ENCODE results near the gene SERPINA3. TPM values are rescaled to one million over a fixed set of nuclear protein-coding genes. Genes with fewer than 3 reads are reported as not detected.

Gene SERPINA3
- total RNA-seq, 4 donors from 2014 or later: 71.8 to 284 (median 255) TPM

DNA sequence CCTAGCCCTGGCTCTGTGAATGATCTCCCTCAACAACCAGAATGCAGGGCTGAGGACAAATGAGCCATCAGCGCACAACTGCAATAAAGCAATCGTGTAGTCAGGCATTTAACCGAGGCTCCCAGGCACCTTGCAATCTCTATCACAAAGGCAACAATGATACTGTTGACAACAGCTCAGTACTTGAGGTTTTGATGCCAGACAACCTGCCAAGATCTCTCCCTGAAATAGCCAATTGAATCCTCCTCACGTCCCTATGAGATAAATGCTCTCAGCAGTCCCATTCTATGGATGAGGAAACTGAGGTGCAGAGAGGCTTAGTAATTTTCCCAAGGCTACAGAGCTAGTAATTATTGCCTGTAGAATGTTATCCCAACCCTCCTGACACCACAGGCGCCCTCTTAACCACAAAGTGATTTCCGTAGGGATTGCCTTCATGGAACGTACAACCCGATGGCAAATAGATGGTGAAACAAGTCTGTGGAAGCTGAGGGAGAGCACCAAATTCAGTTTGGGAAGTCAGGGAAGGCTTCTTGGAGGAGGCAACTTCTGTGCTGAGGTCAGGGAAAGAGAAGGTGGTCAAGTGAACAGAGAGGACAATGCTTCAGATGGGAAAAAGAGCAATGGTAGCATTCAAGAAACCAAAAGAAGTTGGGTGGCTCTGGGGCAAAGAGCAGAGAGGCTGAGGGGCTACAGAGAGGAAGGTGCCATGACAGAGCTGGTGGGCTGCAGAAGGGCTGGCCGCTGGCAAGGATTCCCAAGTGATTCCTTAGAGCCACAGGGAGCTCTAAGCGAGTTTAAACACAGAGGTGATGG lies 12.6 kb downstream of the SERPINA3 start:
- Histone ChIP-seq H3K27ac (replicated peaks in 1 of 4) (no peak overlapping the region), H3K27me3 (peaks cover 0 to 17% (median 0%) of the 10 kb centered on the region in 4 donors), H3K36me3 (peaks cover 0 to 10% (median 0%) of the 10 kb centered on the region in 4 donors), H3K9me3 (peaks cover 0 to 7% (median 0%) of the 10 kb centered on the region in 4 donors), H3K4me3 (no peak overlapping the region), H3K4me1 (no peaks in the 10 kb centered on the region)
- WGBS: 86% methylated on average over 10 of the region's 10 CpGs
- no peak for TF ChIP-seq POLR2A (IDR thresholded peaks at IDR 0.05; ENCODE audit: low read depth)
- TF ChIP-seq EP300 (IDR thresholded peaks at IDR 0.05): no peak
- no peak for TF ChIP-seq POLR2AphosphoS5 (IDR thresholded peaks at IDR 0.05)
- TF ChIP-seq, protein P1, sequence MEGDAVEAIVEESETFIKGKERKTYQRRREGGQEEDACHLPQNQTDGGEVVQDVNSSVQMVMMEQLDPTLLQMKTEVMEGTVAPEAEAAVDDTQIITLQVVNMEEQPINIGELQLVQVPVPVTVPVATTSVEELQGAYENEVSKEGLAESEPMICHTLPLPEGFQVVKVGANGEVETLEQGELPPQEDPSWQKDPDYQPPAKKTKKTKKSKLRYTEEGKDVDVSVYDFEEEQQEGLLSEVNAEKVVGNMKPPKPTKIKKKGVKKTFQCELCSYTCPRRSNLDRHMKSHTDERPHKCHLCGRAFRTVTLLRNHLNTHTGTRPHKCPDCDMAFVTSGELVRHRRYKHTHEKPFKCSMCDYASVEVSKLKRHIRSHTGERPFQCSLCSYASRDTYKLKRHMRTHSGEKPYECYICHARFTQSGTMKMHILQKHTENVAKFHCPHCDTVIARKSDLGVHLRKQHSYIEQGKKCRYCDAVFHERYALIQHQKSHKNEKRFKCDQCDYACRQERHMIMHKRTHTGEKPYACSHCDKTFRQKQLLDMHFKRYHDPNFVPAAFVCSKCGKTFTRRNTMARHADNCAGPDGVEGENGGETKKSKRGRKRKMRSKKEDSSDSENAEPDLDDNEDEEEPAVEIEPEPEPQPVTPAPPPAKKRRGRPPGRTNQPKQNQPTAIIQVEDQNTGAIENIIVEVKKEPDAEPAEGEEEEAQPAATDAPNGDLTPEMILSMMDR (IDR thresholded peaks at IDR 0.05): no peak
- DNase-seq (ENCODE audit: extremely low spot score): no peak
- intact Hi-C loops (cut with DNase I): no loop called here

- H3K36me3 ChIP-seq: peaks cover 0 to 5% (median 0%) of the 10 kb centered on the region in 4 donors
- intact Hi-C loops (cut with DNase I): no loop called here
- H3K27ac ChIP-seq (replicated peaks in 1 of 4): no peak overlapping the region
- 60% methylated on average over 2 of the region's 2 CpGs for WGBS
- no peak overlapping the region for H3K4me3 ChIP-seq
- TF ChIP-seq POLR2A (IDR thresholded peaks at IDR 0.05; ENCODE audit: low read depth): no peak
- no peak for TF ChIP-seq EP300 (IDR thresholded peaks at IDR 0.05)
- TF ChIP-seq POLR2AphosphoS5 (IDR thresholded peaks at IDR 0.05): no peak
- TF ChIP-seq, protein P1 (IDR thresholded peaks at IDR 0.05): no peak
- DNase-seq (ENCODE audit: extremely low spot score): no peak
- peaks cover 0 to 3% (median 0%) of the 10 kb centered on the region in 4 donors for H3K9me3 ChIP-seq
- H3K27me3 ChIP-seq: peaks cover 0 to 22% (median 0%) of the 10 kb centered on the region in 4 donors
- H3K4me1 ChIP-seq: no peaks in the 10 kb centered on the region
These were observed 13.1 kb downstream of the SERPINA3 start for GRCh38 chr14:94625353-94625635.

DNA sequence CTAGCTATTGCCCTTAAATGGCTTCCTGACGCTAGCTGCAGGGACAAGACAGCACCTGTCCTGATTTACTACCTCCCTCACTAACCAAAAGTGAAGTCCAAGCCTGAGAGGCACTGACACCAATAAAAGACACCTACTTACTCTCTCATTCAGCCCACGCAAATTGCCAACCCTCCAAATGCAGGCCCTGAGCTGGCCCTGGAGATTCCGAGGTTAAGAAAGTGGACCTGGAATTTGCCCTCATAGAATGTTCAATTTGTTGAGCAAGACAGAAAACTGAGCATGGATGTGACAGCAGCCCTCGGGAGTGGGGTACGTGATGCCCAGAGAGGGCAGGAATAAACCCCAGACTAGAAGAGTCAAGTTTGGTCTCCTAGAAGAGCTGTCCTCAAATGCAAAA lies 16.4 kb downstream of the SERPINA3 start:
- no peak overlapping the region for H3K4me3 ChIP-seq
- H3K4me1 ChIP-seq: no peaks in the 10 kb centered on the region
- H3K27ac ChIP-seq (replicated peaks in 1 of 4): no peak overlapping the region
- no peak for DNase-seq (ENCODE audit: extremely low spot score)
- TF ChIP-seq POLR2A (IDR thresholded peaks at IDR 0.05; ENCODE audit: low read depth) (no peak), POLR2AphosphoS5 (IDR thresholded peaks at IDR 0.05) (no peak), EP300 (IDR thresholded peaks at IDR 0.05) (no peak)
- TF ChIP-seq, protein P1 (IDR thresholded peaks at IDR 0.05): no peak
- WGBS: 97% methylated on average over 5 of the region's 5 CpGs
- no peaks in the 10 kb centered on the region for H3K9me3 ChIP-seq
- no peaks in the 10 kb centered on the region for H3K36me3 ChIP-seq
- peaks cover 0 to 34% (median 0%) of the 10 kb centered on the region in 4 donors for H3K27me3 ChIP-seq
- intact Hi-C loops (cut with DNase I): no loop called here

DNA sequence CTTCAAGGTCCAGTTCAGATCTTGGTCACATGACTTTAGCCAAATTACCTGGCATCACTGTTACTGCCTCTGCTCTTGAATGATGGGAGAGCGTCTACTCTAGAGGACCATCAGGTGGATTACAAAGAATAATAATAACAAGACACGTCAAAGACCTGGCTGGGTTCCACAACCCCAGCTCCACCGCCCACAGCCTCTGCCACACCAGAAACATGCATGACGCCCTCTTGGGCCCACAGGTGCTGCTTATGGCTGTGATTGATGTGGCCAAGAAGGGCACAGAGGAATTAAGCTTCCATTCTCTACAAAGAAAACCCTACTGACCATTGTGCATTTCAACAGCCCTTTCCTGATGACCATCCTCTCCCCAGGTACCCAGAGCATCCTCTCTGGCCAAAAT lies 18.2 kb downstream of the SERPINA3 start:
- WGBS: 73% methylated on average over 4 of the region's 4 CpGs
- DNase-seq (ENCODE audit: extremely low spot score): no peak
- TF ChIP-seq EP300 (IDR thresholded peaks at IDR 0.05): no peak

DNA sequence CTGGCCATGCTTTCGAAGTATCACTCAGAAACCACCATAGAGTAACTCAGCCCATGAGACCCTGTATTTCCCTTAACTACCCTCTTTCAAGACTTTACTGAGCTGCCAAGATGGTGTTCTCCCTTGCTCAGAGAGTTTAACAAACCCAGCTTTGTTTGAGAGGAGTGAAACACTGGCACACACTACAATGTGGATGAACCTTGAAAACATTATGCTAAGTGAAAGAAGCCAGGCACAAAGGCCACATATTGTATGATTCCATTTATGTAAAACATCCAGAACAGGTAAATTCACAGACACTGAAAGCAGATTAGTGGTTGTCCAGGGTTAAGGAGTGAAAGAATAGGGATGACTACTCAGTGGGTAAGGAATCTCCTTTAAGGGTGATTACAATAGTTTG lies 18.9 kb downstream of the SERPINA3 start:
- intact Hi-C loops (cut with DNase I): no loop called here
- TF ChIP-seq POLR2AphosphoS5 (IDR thresholded peaks at IDR 0.05) (no peak), POLR2A (IDR thresholded peaks at IDR 0.05; ENCODE audit: low read depth) (no peak), EP300 (IDR thresholded peaks at IDR 0.05) (no peak)
- TF ChIP-seq, protein P1 (IDR thresholded peaks at IDR 0.05): no peak
- Histone ChIP-seq H3K27ac (replicated peaks in 1 of 4) (no peak overlapping the region), H3K9me3 (no peaks in the 10 kb centered on the region), H3K4me1 (no peaks in the 10 kb centered on the region), H3K27me3 (peaks cover 0 to 26% (median 0%) of the 10 kb centered on the region in 4 donors), H3K4me3 (no peak overlapping the region), H3K36me3 (no peaks in the 10 kb centered on the region)
- 90% methylated on average over 1 of the region's 1 CpG for WGBS
- DNase-seq (ENCODE audit: extremely low spot score): no peak

More for the DNA sequence above, 18.2 kb downstream of the SERPINA3 start:
- intact Hi-C loops (cut with DNase I): no loop called here
- Histone ChIP-seq H3K4me1 (no peaks in the 10 kb centered on the region), H3K27ac (replicated peaks in 1 of 4) (no peak overlapping the region), H3K36me3 (no peaks in the 10 kb centered on the region), H3K4me3 (no peak overlapping the region), H3K9me3 (no peaks in the 10 kb centered on the region), H3K27me3 (peaks cover 0 to 26% (median 0%) of the 10 kb centered on the region in 4 donors)
